ENCODE results near the gene ARHGAP12. TPM values are rescaled to one million over a fixed set of nuclear protein-coding genes. Genes with fewer than 3 reads are reported as not detected.

Gene ARHGAP12
- polyA plus RNA-seq (2013), result 15.5 and 16.4 TPM in 2 replicates

- H4K91ac ChIP-seq (ENCODE audit: low read depth, low read length), result peak within 1 kb of the TSS; percentile 99
- peaks cover 12% of the 10 kb centered on the region for H3K79me1 ChIP-seq (ENCODE audit: low read length)
- H2BK12ac ChIP-seq (ENCODE audit: low read length), result peak within 1 kb of the TSS; percentile 90
- peak within 1 kb of the TSS; percentile 94 for H2AK5ac ChIP-seq (ENCODE audit: low read length)
- peak within 1 kb of the TSS; percentile 99 for H2AFZ ChIP-seq (ENCODE audit: insufficient read depth, low read length, poor library complexity)
- peak within 1 kb of the TSS; percentile 97 for H3K4me3 ChIP-seq (ENCODE audit: low read depth, low read length)
- H3K4ac ChIP-seq (ENCODE audit: low read depth, low read length), result peak within 1 kb of the TSS; percentile 98
- peaks cover 12% of the 10 kb centered on the region for H3K79me2 ChIP-seq (ENCODE audit: control insufficient read depth, insufficient read depth, low read length, poor library complexity)
- H3K9ac ChIP-seq (ENCODE audit: low read length), result peak within 1 kb of the TSS; percentile 88
- peak; percentile 87 to 94 for DNase-seq
- H3K18ac ChIP-seq (ENCODE audit: low read length), result peak within 1 kb of the TSS; percentile 100
- H3K4me1 ChIP-seq (ENCODE audit: control insufficient read depth in 1 of 2, insufficient read depth in 2 of 2, low read length in 2 of 2), result peaks cover 4 to 9% of the 10 kb centered on the region in 2 experiments
- peak within 1 kb of the TSS; percentile 99 for H3K14ac ChIP-seq (ENCODE audit: low read length)
- peak within 1 kb of the TSS; percentile 99 for H4K8ac ChIP-seq (ENCODE audit: low read depth, low read length)
- WGBS (ENCODE audit: extremely low coverage, insufficient coverage, insufficient read length), result no CpG with 5 or more reads among the region's 92 CpGs
- H2BK120ac ChIP-seq (ENCODE audit: insufficient read depth, low read length, poor library complexity), result peak within 1 kb of the TSS; percentile 99
- peak within 1 kb of the TSS; percentile 100 for H4K12ac ChIP-seq (ENCODE audit: low read depth, low read length)
- H2BK5ac ChIP-seq (ENCODE audit: low read depth, low read length, poor library complexity), result peak within 1 kb of the TSS; percentile 99
- H3K27me3 ChIP-seq (ENCODE audit: insufficient read depth, low read length), result no peaks in the 10 kb centered on the region
- H3K9me3 ChIP-seq (ENCODE audit: insufficient read depth, low read depth, low read length), result peaks cover 2% of the 10 kb centered on the region
- H3K23ac ChIP-seq (ENCODE audit: low read length), result no peak within 1 kb of the TSS
- H3K27ac ChIP-seq (ENCODE audit: low read depth, low read length), result peak within 1 kb of the TSS; percentile 97
- no peaks in the 10 kb centered on the region for H3K36me3 ChIP-seq (ENCODE audit: control insufficient read depth in 1 of 2, insufficient read depth in 2 of 2, low read length in 2 of 2)
- H3K4me2 ChIP-seq (ENCODE audit: low read length), result peak within 1 kb of the TSS; percentile 95
These were observed at the start of gene ARHGAP12 for GRCh38 chr10:31928549-31929260. Gene ARHGAP12 (minus strand): TSS chr10:31928831. CDS start chr10:31908855, 19,976 bp downstream.

GRCh38 chr10:31978156-31978483, 49.5 kb upstream of the ARHGAP12 start:
- H4K12ac ChIP-seq (ENCODE audit: low read depth, low read length), result no peak overlapping the region
- no peak for DNase-seq
- no CpG with 5 or more reads among the region's 2 CpGs for WGBS (ENCODE audit: extremely low coverage, insufficient coverage, insufficient read length)

GRCh38 chr10:31977440-31978155, 49.0 kb upstream of the ARHGAP12 start:
- Histone ChIP-seq H3K36me3 (ENCODE audit: control insufficient read depth in 1 of 2, insufficient read depth in 2 of 2, low read length in 2 of 2) (no peaks in the 10 kb centered on the region), H3K14ac (ENCODE audit: low read length) (no peak overlapping the region), H2AFZ (ENCODE audit: insufficient read depth, low read length, poor library complexity) (no peak overlapping the region), H3K4me1 (ENCODE audit: control insufficient read depth in 1 of 2, insufficient read depth in 2 of 2, low read length in 2 of 2) (peaks cover 0 to 2% of the 10 kb centered on the region in 2 experiments), H2AK5ac (ENCODE audit: low read length) (no peak overlapping the region), H2BK12ac (ENCODE audit: low read length) (no peak overlapping the region), H3K4me3 (ENCODE audit: low read depth, low read length) (no peak overlapping the region), H3K27me3 (ENCODE audit: insufficient read depth, low read length) (no peaks in the 10 kb centered on the region), H2BK120ac (ENCODE audit: insufficient read depth, low read length, poor library complexity) (no peak overlapping the region), H3K79me2 (ENCODE audit: control insufficient read depth, insufficient read depth, low read length, poor library complexity) (no peaks in the 10 kb centered on the region), H4K8ac (ENCODE audit: low read depth, low read length) (no peak overlapping the region), H3K4ac (ENCODE audit: low read depth, low read length) (no peak overlapping the region), H3K23ac (ENCODE audit: low read length) (no peak overlapping the region), H4K12ac (ENCODE audit: low read depth, low read length) (no peak overlapping the region), H3K4me2 (ENCODE audit: low read length) (no peak overlapping the region), H4K91ac (ENCODE audit: low read depth, low read length) (no peak overlapping the region), H2BK5ac (ENCODE audit: low read depth, low read length, poor library complexity) (no peak overlapping the region), H3K18ac (ENCODE audit: low read length) (no peak overlapping the region), H3K9ac (ENCODE audit: low read length) (no peak overlapping the region), H3K9me3 (ENCODE audit: insufficient read depth, low read depth, low read length) (no peaks in the 10 kb centered on the region), H3K79me1 (ENCODE audit: low read length) (no peaks in the 10 kb centered on the region), H3K27ac (ENCODE audit: low read depth, low read length) (no peak overlapping the region)
- DNase-seq, result peak in 1 of 2 donors; percentile 22
- no CpG with 5 or more reads among the region's 5 CpGs for WGBS (ENCODE audit: extremely low coverage, insufficient coverage, insufficient read length)

More at GRCh38 chr10:31978156-31978483, 49.5 kb upstream of the ARHGAP12 start:
- Histone ChIP-seq H3K4me2 (ENCODE audit: low read length) (no peak overlapping the region), H3K9ac (ENCODE audit: low read length) (no peak overlapping the region), H3K79me1 (ENCODE audit: low read length) (no peaks in the 10 kb centered on the region), H2AK5ac (ENCODE audit: low read length) (no peak overlapping the region), H3K4me3 (ENCODE audit: low read depth, low read length) (no peak overlapping the region), H2BK12ac (ENCODE audit: low read length) (no peak overlapping the region), H3K14ac (ENCODE audit: low read length) (no peak overlapping the region), H3K27ac (ENCODE audit: low read depth, low read length) (no peak overlapping the region), H3K4ac (ENCODE audit: low read depth, low read length) (no peak overlapping the region), H3K23ac (ENCODE audit: low read length) (no peak overlapping the region), H4K8ac (ENCODE audit: low read depth, low read length) (no peak overlapping the region), H2BK5ac (ENCODE audit: low read depth, low read length, poor library complexity) (no peak overlapping the region), H3K27me3 (ENCODE audit: insufficient read depth, low read length) (no peaks in the 10 kb centered on the region), H4K91ac (ENCODE audit: low read depth, low read length) (no peak overlapping the region), H2AFZ (ENCODE audit: insufficient read depth, low read length, poor library complexity) (no peak overlapping the region), H3K9me3 (ENCODE audit: insufficient read depth, low read depth, low read length) (no peaks in the 10 kb centered on the region), H2BK120ac (ENCODE audit: insufficient read depth, low read length, poor library complexity) (no peak overlapping the region), H3K79me2 (ENCODE audit: control insufficient read depth, insufficient read depth, low read length, poor library complexity) (no peaks in the 10 kb centered on the region), H3K36me3 (ENCODE audit: control insufficient read depth in 1 of 2, insufficient read depth in 2 of 2, low read length in 2 of 2) (no peaks in the 10 kb centered on the region), H3K18ac (ENCODE audit: low read length) (no peak overlapping the region), H3K4me1 (ENCODE audit: control insufficient read depth in 1 of 2, insufficient read depth in 2 of 2, low read length in 2 of 2) (peaks cover 0 to 2% of the 10 kb centered on the region in 2 experiments)

- no peak overlapping the region for H3K18ac ChIP-seq (ENCODE audit: low read length)
- no peak overlapping the region for H2BK120ac ChIP-seq (ENCODE audit: insufficient read depth, low read length, poor library complexity)
- no peaks in the 10 kb centered on the region for H3K79me2 ChIP-seq (ENCODE audit: control insufficient read depth, insufficient read depth, low read length, poor library complexity)
- H2AK5ac ChIP-seq (ENCODE audit: low read length), result no peak overlapping the region
- H3K4ac ChIP-seq (ENCODE audit: low read depth, low read length), result no peak overlapping the region
- H3K4me3 ChIP-seq (ENCODE audit: low read depth, low read length), result no peak overlapping the region
- no peak overlapping the region for H4K12ac ChIP-seq (ENCODE audit: low read depth, low read length)
- H3K14ac ChIP-seq (ENCODE audit: low read length), result no peak overlapping the region
- H3K79me1 ChIP-seq (ENCODE audit: low read length), result no peaks in the 10 kb centered on the region
- H3K4me2 ChIP-seq (ENCODE audit: low read length), result no peak overlapping the region
- H3K27me3 ChIP-seq (ENCODE audit: insufficient read depth, low read length), result no peaks in the 10 kb centered on the region
- H3K27ac ChIP-seq (ENCODE audit: low read depth, low read length), result no peak overlapping the region
- no peak for DNase-seq
- H4K91ac ChIP-seq (ENCODE audit: low read depth, low read length), result no peak overlapping the region
- H3K9me3 ChIP-seq (ENCODE audit: insufficient read depth, low read depth, low read length), result no peaks in the 10 kb centered on the region
- WGBS (ENCODE audit: extremely low coverage, insufficient coverage, insufficient read length), result no CpG with 5 or more reads among the region's 6 CpGs
- no peak overlapping the region for H2BK5ac ChIP-seq (ENCODE audit: low read depth, low read length, poor library complexity)
- H2AFZ ChIP-seq (ENCODE audit: insufficient read depth, low read length, poor library complexity), result no peak overlapping the region
- H4K8ac ChIP-seq (ENCODE audit: low read depth, low read length), result no peak overlapping the region
- no peak overlapping the region for H3K23ac ChIP-seq (ENCODE audit: low read length)
- no peaks in the 10 kb centered on the region for H3K36me3 ChIP-seq (ENCODE audit: control insufficient read depth in 1 of 2, insufficient read depth in 2 of 2, low read length in 2 of 2)
- H3K4me1 ChIP-seq (ENCODE audit: control insufficient read depth in 1 of 2, insufficient read depth in 2 of 2, low read length in 2 of 2), result peaks cover 0 to 2% of the 10 kb centered on the region in 2 experiments
- H3K9ac ChIP-seq (ENCODE audit: low read length), result no peak overlapping the region
- no peak overlapping the region for H2BK12ac ChIP-seq (ENCODE audit: low read length)
These were observed 46.6 kb upstream of the ARHGAP12 start for GRCh38 chr10:31975157-31975765.
